H9 (cell line): ENCODE data around the gene NUP210. TPM values are rescaled to one million over a fixed set of nuclear protein-coding genes. Genes with fewer than 3 reads are reported as not detected.

Experiments
- DNase-seq: peaks from one replicate; pipeline ENCODE4 v3.0.0-alpha.2; 2017
- H2AFZ ChIP-seq: one replicate; pipeline ENCODE4 v1.6.1; 2013; ENCODE audit warnings: mild to moderate bottlenecking, low read length, control low read depth, moderate library complexity
- H2AK5ac ChIP-seq: 2 replicates; pipeline ENCODE4 v1.6.1; 2013; ENCODE audit warnings: low read length, control low read depth, mixed read lengths; ENCODE audit not compliant: insufficient read length
- H2BK120ac ChIP-seq: one replicate; pipeline ENCODE4 v1.6.1; 2013; ENCODE audit warnings: low read depth, mild to moderate bottlenecking, low read length, control low read depth, inconsistent platforms; ENCODE audit not compliant: poor library complexity, severe bottlenecking
- H2BK12ac ChIP-seq: 2 replicates; pipeline ENCODE4 v1.6.1; 2013; ENCODE audit warnings: low read length, control low read depth, mixed read lengths, low read depth; ENCODE audit not compliant: insufficient read length
- H2BK15ac ChIP-seq: 2 replicates; pipeline ENCODE4 v1.6.1; 2013; ENCODE audit warnings: low read depth, low read length, control low read depth
- H2BK20ac ChIP-seq: one replicate; pipeline ENCODE4 v1.6.1; 2013; ENCODE audit warnings: low read depth, mild to moderate bottlenecking, low read length, control low read depth, inconsistent platforms; ENCODE audit not compliant: poor library complexity, severe bottlenecking
- H2BK5ac ChIP-seq: 2 replicates; pipeline ENCODE4 v1.6.1; 2013; ENCODE audit warnings: low read length, control low read depth, mixed read lengths; ENCODE audit not compliant: insufficient read length
- H3K14ac ChIP-seq: 2 replicates; pipeline ENCODE4 v1.6.1; 2013; ENCODE audit warnings: low read length, control low read depth; ENCODE audit not compliant: insufficient read depth
- H3K18ac ChIP-seq: 2 replicates; pipeline ENCODE4 v1.6.1; 2013; ENCODE audit warnings: low read depth, mild to moderate bottlenecking, mixed read lengths, low read length, control low read depth; ENCODE audit not compliant: insufficient read length
- H3K23ac ChIP-seq: 2 replicates; pipeline ENCODE4 v1.6.1; 2013; ENCODE audit warnings: low read length, control low read depth, mixed read lengths, low read depth; ENCODE audit not compliant: insufficient read length
- H3K23me2 ChIP-seq: 2 replicates; pipeline ENCODE4 v1.6.1; 2013; ENCODE audit warnings: low read depth, mild to moderate bottlenecking, mixed read lengths, low read length, control low read depth; ENCODE audit not compliant: insufficient read length, poor library complexity, severe bottlenecking
- H3K27ac ChIP-seq: 2 replicates; pipeline ENCODE4 v1.5.1; 2013; ENCODE audit warnings: low read length, control low read depth, mixed read lengths, low read depth; ENCODE audit not compliant: insufficient read length
- H3K27me3 ChIP-seq: 2 replicates; pipeline ENCODE4 v1.6.1; 2013; ENCODE audit warnings: low read length, control low read depth, inconsistent platforms; ENCODE audit not compliant: insufficient read depth
- H3K4ac ChIP-seq: 2 replicates; pipeline ENCODE4 v1.6.1; 2013; ENCODE audit warnings: low read depth, mild to moderate bottlenecking, control low read depth, inconsistent platforms, low read length, moderate library complexity
- H3K4me1 ChIP-seq: 2 replicates; pipeline ENCODE4 v1.6.1; 2013; ENCODE audit warnings: low read length, control low read depth, inconsistent platforms; ENCODE audit not compliant: insufficient read depth
- H3K4me2 ChIP-seq: 2 replicates; pipeline ENCODE4 v1.6.1; 2013; ENCODE audit warnings: low read length, control low read depth, mixed read lengths; ENCODE audit not compliant: insufficient read length, insufficient read depth
- H3K56ac ChIP-seq: 2 replicates; pipeline ENCODE4 v1.6.1; 2013; ENCODE audit warnings: low read depth, mild to moderate bottlenecking, mixed read lengths, low read length, control low read depth; ENCODE audit not compliant: insufficient read length
- H3K79me1 ChIP-seq: 2 replicates; pipeline ENCODE4 v1.6.1; 2013; ENCODE audit warnings: low read depth, mild to moderate bottlenecking, moderate library complexity, low read length, control low read depth, inconsistent platforms; ENCODE audit not compliant: insufficient read depth, poor library complexity, severe bottlenecking
- H3K79me2 ChIP-seq: 2 replicates; pipeline ENCODE4 v1.6.1; 2013; ENCODE audit warnings: low read length, control low read depth, inconsistent platforms; ENCODE audit not compliant: insufficient read depth
- H3K9ac ChIP-seq: 2 replicates; pipeline ENCODE4 v1.6.1; 2013; ENCODE audit warnings: low read length, control low read depth, mixed read lengths; ENCODE audit not compliant: insufficient read length; ENCODE audit errors: extremely low read depth
- H3K9me3 ChIP-seq: one replicate; pipeline ENCODE4 v1.6.1; 2013; ENCODE audit warnings: low read depth, low read length, inconsistent platforms; ENCODE audit not compliant: control insufficient read depth
- H3T11ph ChIP-seq: one replicate; pipeline ENCODE4 v1.6.1; 2013; ENCODE audit warnings: mild to moderate bottlenecking, low read length, control low read depth, inconsistent platforms
- H4K20me1 ChIP-seq: one replicate; pipeline ENCODE4 v1.6.1; 2013; ENCODE audit not compliant: control insufficient read depth, insufficient read length, insufficient read depth
- H4K5ac ChIP-seq: 2 replicates; pipeline ENCODE4 v1.6.1; 2013; ENCODE audit warnings: low read depth, mild to moderate bottlenecking, mixed read lengths, low read length, control low read depth; ENCODE audit not compliant: insufficient read length
- H4K8ac ChIP-seq: replicated peaks from 2 replicates; pipeline ENCODE4 v1.6.1; 2013; ENCODE audit warnings: low read length, control low read depth, mixed read lengths, low read depth; ENCODE audit not compliant: insufficient read length
- H4K91ac ChIP-seq: 2 replicates; pipeline ENCODE4 v1.6.1; 2013; ENCODE audit warnings: low read depth, mild to moderate bottlenecking, moderate library complexity, mixed read lengths, low read length, control low read depth; ENCODE audit not compliant: insufficient read length
- H3K27ac Mint-ChIP-seq, 3 experiments: 2 replicates in 2 of 3; 3 replicates in 1 of 3; pipeline ENCODE4 v1.8.0; 2020 to 2021; ENCODE audit warnings: mixed read lengths in 3 of 3, mild to moderate bottlenecking in 1 of 3, moderate library complexity in 1 of 3
- H3K27me3 Mint-ChIP-seq: 2 replicates; pipeline ENCODE4 v1.8.0; 2021; ENCODE audit warnings: low read depth, mild to moderate bottlenecking, moderate library complexity, mixed read lengths
- H3K36me3 Mint-ChIP-seq, 3 experiments: 2 replicates in 2 of 3; 3 replicates in 1 of 3; pipeline ENCODE4 v1.8.0; 2020 to 2021; ENCODE audit warnings: low read depth in 3 of 3, mixed read lengths in 3 of 3; ENCODE audit not compliant: insufficient read depth in 1 of 3
- H3K4me1 Mint-ChIP-seq, 2 experiments: 2 replicates each; pipeline ENCODE4 v1.8.0; 2020; ENCODE audit warnings: mixed read lengths in 2 of 2
- H3K4me3 Mint-ChIP-seq, 2 experiments: 2 replicates in 1 of 2; 3 replicates in 1 of 2; pipeline ENCODE4 v1.8.0; 2020 to 2021; ENCODE audit warnings: mild to moderate bottlenecking in 2 of 2, mixed read lengths in 2 of 2, moderate library complexity in 1 of 2
- H3K9me3 Mint-ChIP-seq, 2 experiments: 2 replicates in 1 of 2; 3 replicates in 1 of 2; pipeline ENCODE4 v1.8.0; 2020; ENCODE audit warnings: mild to moderate bottlenecking in 2 of 2, mixed read lengths in 2 of 2, moderate library complexity in 1 of 2
- WGBS: extraction: QIAGEN DNeasy Blood & Tissue Kit; methylation state at CpG from one replicate; pipeline ENCODE4 v1.1.7; 2013; ENCODE audit warnings: missing lambda C conversion rate, low lambda C conversion rate, mixed read lengths; ENCODE audit not compliant: insufficient read length; ENCODE audit errors: extremely low coverage; 5-methylcytosine and 5-hydroxymethylcytosine counted together
- total RNA-seq: library from RNA; stranded (reverse); gene quantifications from 2 replicates; pipeline ENCODE4 v1.2.1, GENCODE V29; 2021
- TF ChIP-seq, protein P1 (sequence below): fragments of 200-600 bp; sonication (generic); conservative IDR thresholded peaks from 3 replicates; pipeline ENCODE4 v1.8.0; 2021; ENCODE audit warnings: antibody characterized with exemption, mild to moderate bottlenecking

NUP210 gene
- total RNA-seq, 1 experiment from 2014 or later, result 48.8 TPM

DNA sequence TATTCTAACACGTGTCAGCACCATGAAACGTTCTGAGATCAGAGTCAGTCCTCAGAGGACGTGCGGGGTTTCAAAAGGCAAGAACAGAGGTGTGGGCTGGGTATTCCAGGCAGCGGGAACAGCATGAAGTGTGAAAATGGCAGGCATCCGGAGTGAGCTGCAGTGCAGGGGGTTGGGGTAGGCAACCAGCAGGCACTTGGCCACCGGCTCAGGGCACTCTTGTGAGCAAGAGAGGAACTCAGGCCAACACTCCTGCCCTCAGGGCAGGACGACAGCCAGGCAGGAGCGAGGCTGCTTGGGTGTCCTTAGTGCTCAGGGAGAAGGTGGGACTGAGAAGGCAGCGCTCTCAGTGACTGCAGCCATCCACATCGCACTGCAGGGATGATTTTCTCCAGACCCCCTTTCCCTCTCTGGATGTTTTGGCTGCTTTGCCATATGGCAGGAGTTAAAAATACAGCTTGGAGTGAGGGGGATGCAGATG lies 151.1 kb downstream of the NUP210 start:
- Mint-ChIP-seq H3K27me3 (peaks cover 2% of the 10 kb centered on the region), H3K9me3 (peaks cover 4 to 6% of the 10 kb centered on the region in 2 experiments; a peak in 3 of 5 replicates), H3K27ac (no peak overlapping the region), H3K4me1 (peaks cover 0 to 5% of the 10 kb centered on the region in 2 experiments; a peak in 1 of 4 replicates), H3K4me3 (no peak overlapping the region), H3K36me3 (peaks cover 0 to 3% (median 2%) of the 10 kb centered on the region in 3 experiments; a peak in 3 of 7 replicates)
- TF ChIP-seq, protein P1, sequence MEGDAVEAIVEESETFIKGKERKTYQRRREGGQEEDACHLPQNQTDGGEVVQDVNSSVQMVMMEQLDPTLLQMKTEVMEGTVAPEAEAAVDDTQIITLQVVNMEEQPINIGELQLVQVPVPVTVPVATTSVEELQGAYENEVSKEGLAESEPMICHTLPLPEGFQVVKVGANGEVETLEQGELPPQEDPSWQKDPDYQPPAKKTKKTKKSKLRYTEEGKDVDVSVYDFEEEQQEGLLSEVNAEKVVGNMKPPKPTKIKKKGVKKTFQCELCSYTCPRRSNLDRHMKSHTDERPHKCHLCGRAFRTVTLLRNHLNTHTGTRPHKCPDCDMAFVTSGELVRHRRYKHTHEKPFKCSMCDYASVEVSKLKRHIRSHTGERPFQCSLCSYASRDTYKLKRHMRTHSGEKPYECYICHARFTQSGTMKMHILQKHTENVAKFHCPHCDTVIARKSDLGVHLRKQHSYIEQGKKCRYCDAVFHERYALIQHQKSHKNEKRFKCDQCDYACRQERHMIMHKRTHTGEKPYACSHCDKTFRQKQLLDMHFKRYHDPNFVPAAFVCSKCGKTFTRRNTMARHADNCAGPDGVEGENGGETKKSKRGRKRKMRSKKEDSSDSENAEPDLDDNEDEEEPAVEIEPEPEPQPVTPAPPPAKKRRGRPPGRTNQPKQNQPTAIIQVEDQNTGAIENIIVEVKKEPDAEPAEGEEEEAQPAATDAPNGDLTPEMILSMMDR, result no peak
- DNase-seq, result no peak
- no peaks in the 10 kb centered on the region for H3K79me1 ChIP-seq
- H2BK5ac ChIP-seq, result no peak overlapping the region
- H3K14ac ChIP-seq, result no peak overlapping the region
- WGBS, result no CpG with 5 or more reads among the region's 11 CpGs
- H3K4me2 ChIP-seq, result no peak overlapping the region
- H3K9me3 ChIP-seq, result no peaks in the 10 kb centered on the region
- H3K9ac ChIP-seq, result no peak overlapping the region
- H2BK120ac ChIP-seq, result no peak overlapping the region
- no peaks in the 10 kb centered on the region for H3K23me2 ChIP-seq
- H3K4me1 ChIP-seq, result no peaks in the 10 kb centered on the region
- no peak overlapping the region for H3K27ac ChIP-seq
- H3K23ac ChIP-seq, result no peak overlapping the region
- H4K8ac ChIP-seq, result no peak overlapping the region
- no peak overlapping the region for H2AFZ ChIP-seq
- no peak overlapping the region for H3K18ac ChIP-seq
- no peak overlapping the region for H3K4ac ChIP-seq
- no peaks in the 10 kb centered on the region; the same call in 1 of the 2 replicates for H3K79me2 ChIP-seq
- H4K91ac ChIP-seq, result no peak overlapping the region
- no peak overlapping the region for H2AK5ac ChIP-seq
- H2BK15ac ChIP-seq, result no peak overlapping the region
- H4K5ac ChIP-seq, result no peak overlapping the region
- no peak overlapping the region for H2BK12ac ChIP-seq
- H3K27me3 ChIP-seq, result no peaks in the 10 kb centered on the region
- no peak overlapping the region for H3T11ph ChIP-seq
- peaks cover 2% of the 10 kb centered on the region for H4K20me1 ChIP-seq
- no peak overlapping the region for H3K56ac ChIP-seq
- no peak overlapping the region for H2BK20ac ChIP-seq
